ENCODE results near the gene EXOC7. TPM values are rescaled to one million over a fixed set of nuclear protein-coding genes. Genes with fewer than 3 reads are reported as not detected.
A peak's percentile ranks its signal among the peaks of the same experiment; 100 is the strongest.

Gene EXOC7
- total RNA-seq (100 to 1,000 TPM; 105 to 109 TPM), polyA plus RNA-seq (69.3 TPM)

- H3K4me1 ChIP-seq (ENCODE audit: insufficient read depth, low read length), result peaks cover 17% of the 10 kb centered on the region
- Mint-ChIP-seq H3K4me1 (peaks cover 23 to 40% (median 34%) of the 10 kb centered on the region in 3 donors), H3K27me3 (peaks cover 0 to 2% of the 10 kb centered on the region in 2 donors), H3K27ac (peak within 1 kb of the TSS; percentile 90 to 99 (median 98)), H3K4me3 (peak within 1 kb of the TSS; percentile 92 to 98 (median 96)), H3K9me3 (no peaks in the 10 kb centered on the region), H3K36me3 (peaks cover 0 to 41% (median 7%) of the 10 kb centered on the region in 3 donors)
- peak within 1 kb of the TSS; percentile 70 for H3K27ac ChIP-seq (ENCODE audit: low read depth, low read length)
- H3K9me3 ChIP-seq (ENCODE audit: low read length), result no peaks in the 10 kb centered on the region
- H3K27me3 ChIP-seq (ENCODE audit: insufficient read depth, low read length, poor library complexity, severe bottlenecking), result no peaks in the 10 kb centered on the region
- DNase-seq, result peak; percentile 89 to 95 (median 90)
- ChIA-PET CTCF (interaction anchor here (0.7 to 6.6 kb wide), 11 partner anchors 10 to 198 kb away, joined by 3 to 30 read pairs (median 3); no protein-coding TSS in a partner anchor), POLR2A (interaction anchor here (0.6 to 1.6 kb wide), 6 partner anchors 29 to 248 kb away, joined by 3 to 5 read pairs (median 4); partner anchors contain the start of gene WBP2)
- H3K4me3 ChIP-seq (ENCODE audit: low read length), result peak within 1 kb of the TSS; percentile 77
- H3K36me3 ChIP-seq (ENCODE audit: insufficient read depth, low read length), result peaks cover 5% of the 10 kb centered on the region
Measured at GRCh38 chr17:76103274-76104139, at the start of gene EXOC7. EXOC7 (minus strand) TSS chr17:76103787; CDS start chr17:76103692, 95 bp downstream.

GRCh38 chr17:76153202-76153601 lies 49.6 kb upstream of the EXOC7 start:
- no peak overlapping the region for H3K27ac ChIP-seq (ENCODE audit: low read depth, low read length)
- POLR2A ChIA-PET, result interaction anchor here (1.3 kb wide), 1 partner anchor 12 kb away, joined by 3 read pairs; the partner anchor contains the start of gene FOXJ1

GRCh38 chr17:76152591-76152990 lies 49.0 kb upstream of the EXOC7 start:
- Mint-ChIP-seq H3K4me3 (peak overlapping the region in 2 of 7 donors; percentile 52 to 55), H3K4me1 (peaks cover 39 to 48% (median 42%) of the 10 kb centered on the region in 3 donors), H3K36me3 (peaks cover 0 to 67% (median 15%) of the 10 kb centered on the region in 3 donors), H3K27ac (peak overlapping the region; percentile 29 to 90 (median 82)), H3K9me3 (no peaks in the 10 kb centered on the region), H3K27me3 (no peaks in the 10 kb centered on the region)
- no peaks in the 10 kb centered on the region for H3K36me3 ChIP-seq (ENCODE audit: insufficient read depth, low read length)
- ChIA-PET POLR2A (interaction anchor here (1.3 to 1.7 kb wide), 2 partner anchors 11 to 113 kb away, joined by 3 to 4 read pairs; partner anchors contain the start of genes FOXJ1 and UBALD2), CTCF (interaction anchor here (1.2 to 4.4 kb wide), 6 partner anchors 28 to 127 kb away, joined by 3 to 47 read pairs (median 6); no protein-coding TSS in a partner anchor)
- peak overlapping the region; percentile 15 for H3K4me3 ChIP-seq (ENCODE audit: low read length)
- H3K9me3 ChIP-seq (ENCODE audit: low read length), result no peaks in the 10 kb centered on the region
- H3K27me3 ChIP-seq (ENCODE audit: insufficient read depth, low read length, poor library complexity, severe bottlenecking), result no peaks in the 10 kb centered on the region
- no peak overlapping the region for H3K27ac ChIP-seq (ENCODE audit: low read depth, low read length)
- peak in 1 of 5 donors; percentile 20 for DNase-seq
- H3K4me1 ChIP-seq (ENCODE audit: insufficient read depth, low read length), result peaks cover 27% of the 10 kb centered on the region

More at GRCh38 chr17:76153202-76153601, 49.6 kb upstream of the EXOC7 start:
- Mint-ChIP-seq H3K9me3 (no peaks in the 10 kb centered on the region), H3K36me3 (peaks cover 0 to 72% (median 20%) of the 10 kb centered on the region in 3 donors), H3K27me3 (peaks cover 0 to 1% of the 10 kb centered on the region in 2 donors), H3K27ac (peak overlapping the region in 6 of 8 donors; percentile 6 to 90 (median 82)), H3K4me3 (peak overlapping the region in 1 of 7 donors; percentile 41), H3K4me1 (peaks cover 37 to 45% (median 42%) of the 10 kb centered on the region in 3 donors)
- CTCF ChIA-PET, result interaction anchor here (0.7 to 4.4 kb wide), 9 partner anchors 13 to 126 kb away, joined by 3 to 47 read pairs (median 4); no protein-coding TSS in a partner anchor
- H3K4me3 ChIP-seq (ENCODE audit: low read length), result no peak overlapping the region
- DNase-seq, result no peak
- no peaks in the 10 kb centered on the region for H3K9me3 ChIP-seq (ENCODE audit: low read length)
- peaks cover 4% of the 10 kb centered on the region for H3K36me3 ChIP-seq (ENCODE audit: insufficient read depth, low read length)
- peaks cover 27% of the 10 kb centered on the region for H3K4me1 ChIP-seq (ENCODE audit: insufficient read depth, low read length)
- H3K27me3 ChIP-seq (ENCODE audit: insufficient read depth, low read length, poor library complexity, severe bottlenecking), result no peaks in the 10 kb centered on the region

- Histone ChIP-seq H3K4me3 (ENCODE audit: low read length) (peak overlapping the region; percentile 15), H3K4me1 (ENCODE audit: insufficient read depth, low read length) (peaks cover 28% of the 10 kb centered on the region), H3K27ac (ENCODE audit: low read depth, low read length) (no peak overlapping the region)
Measured at GRCh38 chr17:76151896-76152454, 48.4 kb upstream of the EXOC7 start.

GRCh38 chr17:76150712-76151622 lies 47.4 kb upstream of the EXOC7 start:
- Mint-ChIP-seq H3K36me3 (peaks cover 0 to 54% (median 10%) of the 10 kb centered on the region in 3 donors), H3K4me3 (peak overlapping the region in 1 of 7 donors; percentile 28), H3K27ac (peak overlapping the region in 7 of 8 donors; percentile 69 to 90 (median 85)), H3K4me1 (peaks cover 48 to 64% (median 51%) of the 10 kb centered on the region in 3 donors), H3K9me3 (no peaks in the 10 kb centered on the region), H3K27me3 (no peaks in the 10 kb centered on the region)
- Histone ChIP-seq H3K27me3 (ENCODE audit: insufficient read depth, low read length, poor library complexity, severe bottlenecking) (no peaks in the 10 kb centered on the region), H3K4me1 (ENCODE audit: insufficient read depth, low read length) (peaks cover 38% of the 10 kb centered on the region), H3K27ac (ENCODE audit: low read depth, low read length) (no peak overlapping the region), H3K9me3 (ENCODE audit: low read length) (no peaks in the 10 kb centered on the region), H3K36me3 (ENCODE audit: insufficient read depth, low read length) (no peaks in the 10 kb centered on the region), H3K4me3 (ENCODE audit: low read length) (no peak overlapping the region)
- CTCF ChIA-PET, result interaction anchor here (1.0 to 4.4 kb wide), 8 partner anchors 9 to 129 kb away, joined by 3 to 47 read pairs (median 4); no protein-coding TSS in a partner anchor
- DNase-seq, result no peak
- POLR2A ChIA-PET, result interaction anchor here (0.8 to 1.7 kb wide), 3 partner anchors 17 to 121 kb away, joined by 3 to 4 read pairs (median 4); partner anchors contain the start of gene UBALD2

More at GRCh38 chr17:76151896-76152454, 48.4 kb upstream of the EXOC7 start:
- ChIA-PET POLR2A (interaction anchor here (0.5 to 1.7 kb wide), 5 partner anchors 16 to 120 kb away, joined by 3 to 8 read pairs (median 4); partner anchors contain the start of gene UBALD2), CTCF (interaction anchor here (1.2 to 4.4 kb wide), 5 partner anchors 28 to 128 kb away, joined by 3 to 47 read pairs (median 8); no protein-coding TSS in a partner anchor)
- Histone ChIP-seq H3K9me3 (ENCODE audit: low read length) (no peaks in the 10 kb centered on the region), H3K36me3 (ENCODE audit: insufficient read depth, low read length) (no peaks in the 10 kb centered on the region), H3K27me3 (ENCODE audit: insufficient read depth, low read length, poor library complexity, severe bottlenecking) (no peaks in the 10 kb centered on the region)
- DNase-seq, result peak in 2 of 5 donors; percentile 29 to 79
- no peaks in the 10 kb centered on the region for H3K9me3 Mint-ChIP-seq
- peak overlapping the region; percentile 65 to 93 (median 86) for H3K27ac Mint-ChIP-seq
- peak overlapping the region in 6 of 7 donors; percentile 25 to 72 (median 54) for H3K4me3 Mint-ChIP-seq
- no peaks in the 10 kb centered on the region for H3K27me3 Mint-ChIP-seq
- peaks cover 0 to 62% (median 10%) of the 10 kb centered on the region in 3 donors for H3K36me3 Mint-ChIP-seq
- peaks cover 38 to 54% (median 40%) of the 10 kb centered on the region in 3 donors for H3K4me1 Mint-ChIP-seq

GRCh38 chr17:76149214-76149613 lies 45.6 kb upstream of the EXOC7 start:
- POLR2A ChIA-PET, result no interaction called here
- Mint-ChIP-seq H3K4me1 (peaks cover 62 to 77% (median 62%) of the 10 kb centered on the region in 3 donors), H3K27ac (peak overlapping the region in 5 of 8 donors; percentile 77 to 89 (median 79)), H3K4me3 (no peak overlapping the region), H3K9me3 (no peaks in the 10 kb centered on the region), H3K27me3 (no peaks in the 10 kb centered on the region), H3K36me3 (peaks cover 0 to 37% (median 10%) of the 10 kb centered on the region in 3 donors)
- H3K27ac ChIP-seq (ENCODE audit: low read depth, low read length), result no peak overlapping the region
- H3K36me3 ChIP-seq (ENCODE audit: insufficient read depth, low read length), result no peaks in the 10 kb centered on the region
- no peaks in the 10 kb centered on the region for H3K9me3 ChIP-seq (ENCODE audit: low read length)
- H3K27me3 ChIP-seq (ENCODE audit: insufficient read depth, low read length, poor library complexity, severe bottlenecking), result no peaks in the 10 kb centered on the region
- DNase-seq, result no peak
- CTCF ChIA-PET, result interaction anchor here (1.5 kb wide), 1 partner anchor 119 kb away, joined by 3 read pairs; no protein-coding TSS in a partner anchor
- H3K4me3 ChIP-seq (ENCODE audit: low read length), result no peak overlapping the region
- H3K4me1 ChIP-seq (ENCODE audit: insufficient read depth, low read length), result peaks cover 55% of the 10 kb centered on the region

All from CD8-positive, alpha-beta memory T cell (primary cell).